ENCODE measurements around the gene RNASEH2B. TPM values are rescaled to one million over a fixed set of nuclear protein-coding genes. Genes with fewer than 3 reads are reported as not detected.
A peak's percentile ranks its signal among the peaks of the same experiment; 100 is the strongest.

The RNASEH2B gene
- total and polyA plus RNA-seq, 9 of the 15 experiments (the other 6 are each of a cell fraction or from before 2014, with no cell fraction given) = 26.3 to 109 (median 62.5) TPM

- TF ChIP-seq MGA (IDR thresholded peaks at IDR 0.05) (peak; percentile 36), CREB1 (IDR thresholded peaks at IDR 0.05) (peak; percentile 79), CREB1 (CRISPR knock-in tag; IDR thresholded peaks at IDR 0.05) (peak; percentile 53; the same call in 1 of the 2 replicates), ZBTB2 (IDR thresholded peaks at IDR 0.05) (0 out of 2 replicates have a peak, but pooled peaks have one; percentile 69), GATAD2A (IDR thresholded peaks at IDR 0.05) (0 out of 2 replicates have a peak, but pooled peaks have one; percentile 55), MITF (IDR thresholded peaks at IDR 0.05) (no peak), SNIP1 (IDR thresholded peaks at IDR 0.05; ENCODE audit: low read depth) (no peak), MTA2 (IDR thresholded peaks at IDR 0.05; ENCODE audit: low read depth) (no peak), SMAD4 (CRISPR knock-in tag; conservative IDR thresholded peaks at IDR 0.05) (peak; percentile 54; the same call in 1 of the 2 replicates), ZNF551 (CRISPR knock-in tag; IDR thresholded peaks at IDR 0.05) (no peak), ARNT (IDR thresholded peaks at IDR 0.05) (no peak), TCFL5 (CRISPR knock-in tag; conservative IDR thresholded peaks at IDR 0.05) (no peak), ZBTB7A (IDR thresholded peaks at IDR 0.05; ENCODE audit: borderline replicate concordance, control insufficient read depth, low read depth, low read length) (peak; percentile 56), KLF10 (CRISPR knock-in tag; IDR thresholded peaks at IDR 0.05) (no peak)
These were observed at the start of gene RNASEH2B (continued) for GRCh38 chr13:50909605-50910484.

Data from K562 (cell line).